22Rv1 (cell line): Measurements from ENCODE around the gene CYP27B1.

Experiments used
- CTCF ChIP-seq: fragments of 450-650 bp; IDR thresholded peaks from 2 replicates; pipeline ENCODE4 v1.5.1; 2017; ENCODE audit warnings: mild to moderate bottlenecking
- ZFX ChIP-seq: fragments of 450-650 bp; IDR thresholded peaks from 2 replicates; pipeline ENCODE4 v1.6.1; 2017; ENCODE audit warnings: antibody characterized with exemption, borderline replicate concordance

- TF ChIP-seq CTCF (no peak), ZFX (no peak)
Measured at GRCh38 chr12:57808351-57808750, 41.5 kb upstream of the CYP27B1 start.
